ENCODE measurements around the gene TMEM106A.

The TMEM106A gene

DNA sequence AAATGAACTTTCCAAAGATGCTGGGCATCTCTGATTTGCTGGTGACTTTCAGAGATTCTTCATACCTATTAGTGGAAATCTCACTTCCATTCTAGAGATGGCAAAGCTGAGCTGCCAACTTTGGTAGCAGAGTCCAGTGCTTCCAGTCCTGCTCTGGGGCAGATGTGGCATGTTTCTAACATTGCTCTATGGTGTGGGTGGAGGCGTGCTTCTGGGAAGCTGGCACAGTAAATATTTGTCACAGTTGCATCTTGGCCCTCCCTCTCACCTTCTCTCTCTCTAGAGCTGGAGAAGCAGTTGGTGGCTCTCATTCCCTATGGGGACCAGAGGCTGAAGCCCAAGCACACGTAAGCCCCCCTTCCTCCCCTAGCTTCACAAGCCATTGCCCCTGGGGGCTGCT lies 1.9 kb downstream of the TMEM106A start:
- DNase-seq (ENCODE audit: low read depth in 1 of 2, low spot score in 1 of 2), result no peak
- H3K4me3 ChIP-seq (replicated peaks; ENCODE audit: insufficient read depth, low read length), result no peak overlapping the region
- no peak overlapping the region for H3K27ac ChIP-seq (replicated peaks)
- no peak for TF ChIP-seq POLR2AphosphoS5 (IDR thresholded peaks at IDR 0.05; ENCODE audit: low read depth)
- TF ChIP-seq, protein P1, sequence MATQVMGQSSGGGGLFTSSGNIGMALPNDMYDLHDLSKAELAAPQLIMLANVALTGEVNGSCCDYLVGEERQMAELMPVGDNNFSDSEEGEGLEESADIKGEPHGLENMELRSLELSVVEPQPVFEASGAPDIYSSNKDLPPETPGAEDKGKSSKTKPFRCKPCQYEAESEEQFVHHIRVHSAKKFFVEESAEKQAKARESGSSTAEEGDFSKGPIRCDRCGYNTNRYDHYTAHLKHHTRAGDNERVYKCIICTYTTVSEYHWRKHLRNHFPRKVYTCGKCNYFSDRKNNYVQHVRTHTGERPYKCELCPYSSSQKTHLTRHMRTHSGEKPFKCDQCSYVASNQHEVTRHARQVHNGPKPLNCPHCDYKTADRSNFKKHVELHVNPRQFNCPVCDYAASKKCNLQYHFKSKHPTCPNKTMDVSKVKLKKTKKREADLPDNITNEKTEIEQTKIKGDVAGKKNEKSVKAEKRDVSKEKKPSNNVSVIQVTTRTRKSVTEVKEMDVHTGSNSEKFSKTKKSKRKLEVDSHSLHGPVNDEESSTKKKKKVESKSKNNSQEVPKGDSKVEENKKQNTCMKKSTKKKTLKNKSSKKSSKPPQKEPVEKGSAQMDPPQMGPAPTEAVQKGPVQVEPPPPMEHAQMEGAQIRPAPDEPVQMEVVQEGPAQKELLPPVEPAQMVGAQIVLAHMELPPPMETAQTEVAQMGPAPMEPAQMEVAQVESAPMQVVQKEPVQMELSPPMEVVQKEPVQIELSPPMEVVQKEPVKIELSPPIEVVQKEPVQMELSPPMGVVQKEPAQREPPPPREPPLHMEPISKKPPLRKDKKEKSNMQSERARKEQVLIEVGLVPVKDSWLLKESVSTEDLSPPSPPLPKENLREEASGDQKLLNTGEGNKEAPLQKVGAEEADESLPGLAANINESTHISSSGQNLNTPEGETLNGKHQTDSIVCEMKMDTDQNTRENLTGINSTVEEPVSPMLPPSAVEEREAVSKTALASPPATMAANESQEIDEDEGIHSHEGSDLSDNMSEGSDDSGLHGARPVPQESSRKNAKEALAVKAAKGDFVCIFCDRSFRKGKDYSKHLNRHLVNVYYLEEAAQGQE (IDR thresholded peaks at IDR 0.05; ENCODE audit: insufficient replicate concordance, low read depth), result no peak
- no peak for TF ChIP-seq GABPA (IDR thresholded peaks at IDR 0.05; ENCODE audit: low read depth)
- no peak for TF ChIP-seq SPI1 (IDR thresholded peaks at IDR 0.05; ENCODE audit: borderline replicate concordance, low read depth)
- TF ChIP-seq, protein P2, sequence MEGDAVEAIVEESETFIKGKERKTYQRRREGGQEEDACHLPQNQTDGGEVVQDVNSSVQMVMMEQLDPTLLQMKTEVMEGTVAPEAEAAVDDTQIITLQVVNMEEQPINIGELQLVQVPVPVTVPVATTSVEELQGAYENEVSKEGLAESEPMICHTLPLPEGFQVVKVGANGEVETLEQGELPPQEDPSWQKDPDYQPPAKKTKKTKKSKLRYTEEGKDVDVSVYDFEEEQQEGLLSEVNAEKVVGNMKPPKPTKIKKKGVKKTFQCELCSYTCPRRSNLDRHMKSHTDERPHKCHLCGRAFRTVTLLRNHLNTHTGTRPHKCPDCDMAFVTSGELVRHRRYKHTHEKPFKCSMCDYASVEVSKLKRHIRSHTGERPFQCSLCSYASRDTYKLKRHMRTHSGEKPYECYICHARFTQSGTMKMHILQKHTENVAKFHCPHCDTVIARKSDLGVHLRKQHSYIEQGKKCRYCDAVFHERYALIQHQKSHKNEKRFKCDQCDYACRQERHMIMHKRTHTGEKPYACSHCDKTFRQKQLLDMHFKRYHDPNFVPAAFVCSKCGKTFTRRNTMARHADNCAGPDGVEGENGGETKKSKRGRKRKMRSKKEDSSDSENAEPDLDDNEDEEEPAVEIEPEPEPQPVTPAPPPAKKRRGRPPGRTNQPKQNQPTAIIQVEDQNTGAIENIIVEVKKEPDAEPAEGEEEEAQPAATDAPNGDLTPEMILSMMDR (IDR thresholded peaks at IDR 0.05; ENCODE audit: insufficient read depth, low read length), result no peak
- H3K27me3 ChIP-seq (ENCODE audit: insufficient read depth, poor library complexity, severe bottlenecking), result no peaks in the 10 kb centered on the region

DNA sequence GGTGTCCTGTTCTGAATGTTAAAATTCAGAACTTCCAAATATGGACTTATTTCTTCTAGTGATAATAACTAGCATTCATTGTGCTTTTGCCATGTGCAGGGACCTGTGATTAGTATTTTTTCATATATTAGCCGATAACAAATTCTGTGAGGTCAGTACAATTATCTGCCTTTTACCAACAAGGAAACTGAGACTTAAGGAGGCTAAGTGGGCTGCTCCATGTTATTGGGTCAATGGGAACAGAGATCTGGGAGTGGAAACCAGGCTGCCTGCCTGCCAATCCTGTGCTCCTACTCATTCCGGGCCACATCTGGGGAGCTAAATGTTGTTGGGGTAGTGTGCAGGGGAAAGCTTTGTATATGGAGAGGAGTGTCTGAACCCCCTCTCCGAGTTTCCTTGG lies 3.7 kb downstream of the TMEM106A start:
- DNase-seq (ENCODE audit: low read depth in 1 of 2, low spot score in 1 of 2), result no peak
- TF ChIP-seq SPI1 (IDR thresholded peaks at IDR 0.05; ENCODE audit: borderline replicate concordance, low read depth) (no peak), POLR2AphosphoS5 (IDR thresholded peaks at IDR 0.05; ENCODE audit: low read depth) (no peak), GABPA (IDR thresholded peaks at IDR 0.05; ENCODE audit: low read depth) (no peak)
- TF ChIP-seq, protein P2 (IDR thresholded peaks at IDR 0.05; ENCODE audit: insufficient read depth, low read length), result no peak
- TF ChIP-seq, protein P1 (IDR thresholded peaks at IDR 0.05; ENCODE audit: insufficient replicate concordance, low read depth), result no peak
- no peak overlapping the region for H3K27ac ChIP-seq (replicated peaks)
- H3K27me3 ChIP-seq (ENCODE audit: insufficient read depth, poor library complexity, severe bottlenecking), result no peaks in the 10 kb centered on the region
- H3K4me3 ChIP-seq (replicated peaks; ENCODE audit: insufficient read depth, low read length), result no peak overlapping the region

- Histone ChIP-seq H3K27me3 (ENCODE audit: insufficient read depth, poor library complexity, severe bottlenecking) (no peaks in the 10 kb centered on the region), H3K27ac (replicated peaks) (no peak overlapping the region), H3K4me3 (replicated peaks; ENCODE audit: insufficient read depth, low read length) (no peak overlapping the region)
- TF ChIP-seq GABPA (IDR thresholded peaks at IDR 0.05; ENCODE audit: low read depth) (no peak), POLR2AphosphoS5 (IDR thresholded peaks at IDR 0.05; ENCODE audit: low read depth) (no peak), SPI1 (IDR thresholded peaks at IDR 0.05; ENCODE audit: borderline replicate concordance, low read depth) (no peak)
- TF ChIP-seq, protein P1 (IDR thresholded peaks at IDR 0.05; ENCODE audit: insufficient replicate concordance, low read depth), result no peak
- TF ChIP-seq, protein P2 (IDR thresholded peaks at IDR 0.05; ENCODE audit: insufficient read depth, low read length), result no peak
- no peak for DNase-seq (ENCODE audit: low read depth in 1 of 2, low spot score in 1 of 2)
Measured at GRCh38 chr17:43216369-43216761, 4.7 kb downstream of the TMEM106A start.
